SK-N-SH (cell line): ENCODE data around the gene PROC. TPM values are rescaled to one million over a fixed set of nuclear protein-coding genes. Genes with fewer than 3 reads are reported as not detected.
"Not testable (repeated sequence)": the region's sequence is repeated elsewhere in the genome, so short reads cannot be mapped to it uniquely, and the experiment has no call there.

ENCODE experiments used
- CTCF ChIA-PET: fragments of 300-600, 350-600 bp; formaldehyde crosslinking; extraction: SDS; loops from one replicate; lab custom pipeline; 2021; lab: Yijun Ruan, JAX
- POLR2A ChIA-PET: fragments of 350-600 bp; sonication (Branson Sonifier 250); formaldehyde crosslinking; extraction: SDS; loops from one replicate; lab custom pipeline; 2020; ENCODE audit warnings: antibody characterized with exemption, inconsistent platforms; lab: Yijun Ruan, JAX
- DNase-seq: peaks from one replicate; pipeline ENCODE4 v3.0.0; 2012
- H2AFZ ChIP-seq: fragments of 200-600 bp; sonication (generic); 2 replicates; pipeline ENCODE4 v1.8.1; 2016; ENCODE audit warnings: antibody characterized with exemption, mild to moderate bottlenecking, low read depth
- H3F3A ChIP-seq: fragments of 200-600 bp; sonication (generic); replicated peaks from 2 replicates; pipeline ENCODE3; 2016; ENCODE audit warnings: antibody characterized with exemption, mild to moderate bottlenecking; ENCODE audit not compliant: insufficient read depth
- H3K27ac ChIP-seq, 2 experiments: fragments of 200-500 bp in 1 of 2; fragments of 200-600 bp in 1 of 2; sonication (Bioruptor generic) in 1 of 2; sonication (generic), shearing (Covaris generic) in 1 of 2; 2 replicates each; pipeline versions ENCODE4 v1.5.1 to v1.6.1; 2014 to 2016; ENCODE audit warnings: low read depth in 2 of 2, inconsistent platforms in 1 of 2, low read length in 1 of 2, mild to moderate bottlenecking in 1 of 2, mixed read lengths in 1 of 2
- H3K27me3 ChIP-seq: fragments of 200-600 bp; sonication (generic), shearing (Covaris generic); 2 replicates; pipeline ENCODE4 v1.6.1; 2016; ENCODE audit warnings: mixed run types; ENCODE audit not compliant: insufficient read depth
- H3K36me3 ChIP-seq, 2 experiments: fragments of 200-500 bp in 1 of 2; fragments of 200-600 bp in 1 of 2; sonication (Bioruptor generic) in 1 of 2; sonication (generic) in 1 of 2; replicated peaks in 1 of 2; 2 replicates each; pipeline versions ENCODE3 to v1.5.1; 2014 to 2016; ENCODE audit warnings: low read length in 1 of 2, mild to moderate bottlenecking in 1 of 2; ENCODE audit not compliant: insufficient read depth in 2 of 2, control insufficient read depth in 1 of 2
- H3K4me1 ChIP-seq, 2 experiments: fragments of 200-500 bp in 1 of 2; fragments of 200-600 bp in 1 of 2; sonication (Bioruptor generic) in 1 of 2; sonication (generic), shearing (Covaris generic) in 1 of 2; 2 replicates each; pipeline versions ENCODE4 v1.5.1 to v1.6.1; 2014 to 2016; ENCODE audit warnings: low read depth in 1 of 2, low read length in 1 of 2, mixed run types in 1 of 2; ENCODE audit not compliant: insufficient read depth in 2 of 2, control insufficient read depth in 1 of 2
- H3K4me2 ChIP-seq: fragments of 200-600 bp; sonication (generic), shearing (Covaris generic); 2 replicates; pipeline ENCODE4 v1.6.1; 2017; ENCODE audit warnings: mixed run types
- H3K4me3 ChIP-seq, 2 experiments: fragments of 200-500 bp in 1 of 2; fragments of 200-600 bp in 1 of 2; sonication (Bioruptor generic) in 1 of 2; sonication (generic), shearing (Covaris generic) in 1 of 2; 2 replicates each; pipeline versions ENCODE4 v1.5.1 to v1.8.1; 2014 to 2016; ENCODE audit warnings: low read depth in 2 of 2, inconsistent platforms in 1 of 2, low read length in 1 of 2, mild to moderate bottlenecking in 1 of 2, mixed read lengths in 1 of 2, moderate library complexity in 1 of 2
- H3K79me2 ChIP-seq: fragments of 200-600 bp; sonication (generic); 2 replicates; pipeline ENCODE4 v1.8.1; 2017; ENCODE audit warnings: mild to moderate bottlenecking; ENCODE audit not compliant: insufficient read depth
- H3K9ac ChIP-seq: fragments of 200-600 bp; sonication (generic); 2 replicates; pipeline ENCODE4 v1.6.1; 2017; ENCODE audit warnings: mixed run types
- H3K9me2 ChIP-seq: fragments of 200-600 bp; sonication (generic); 2 replicates; pipeline ENCODE4 v1.6.1; 2017; ENCODE audit warnings: mixed run types
- H3K9me3 ChIP-seq: fragments of 200-600 bp; sonication (generic); 2 replicates; pipeline ENCODE4 v1.6.1; 2017; ENCODE audit warnings: mixed run types, mild to moderate bottlenecking, moderate library complexity
- H4K20me1 ChIP-seq: fragments of 200-600 bp; sonication (generic); 2 replicates; pipeline ENCODE4 v1.6.1; 2017; ENCODE audit warnings: mild to moderate bottlenecking, mixed run types; ENCODE audit not compliant: insufficient read depth
- EP300 ChIP-seq, 2 experiments: IDR thresholded peaks; 2 replicates each; pipeline versions ENCODE4 v1.4.0 to v1.6.1; 2012; ENCODE audit warnings: borderline replicate concordance in 1 of 2, low read depth in 1 of 2, low read length in 1 of 2
- EZH2phosphoT487 ChIP-seq: fragments of 200-600 bp; sonication (generic); IDR thresholded peaks from 2 replicates; pipeline ENCODE4 v1.6.1; 2017; ENCODE audit warnings: low read depth, mixed run types, mild to moderate bottlenecking, antibody characterized with exemption, moderate library complexity, borderline replicate concordance
- GABPA ChIP-seq: IDR thresholded peaks from 2 replicates; pipeline ENCODE4 v1.4.0; 2012; ENCODE audit warnings: low read depth, mild to moderate bottlenecking
- JUND ChIP-seq: IDR thresholded peaks from 2 replicates; pipeline ENCODE4 v1.4.0; 2012
- RAD21 ChIP-seq: IDR thresholded peaks from 2 replicates; pipeline ENCODE4 v1.6.1; 2012; ENCODE audit warnings: mild to moderate bottlenecking, low read length
- SMC3 ChIP-seq: IDR thresholded peaks from 2 replicates; pipeline ENCODE4 v1.6.1; 2012; ENCODE audit warnings: low read depth, low read length, improper control_type of control experiment
- TAF1 ChIP-seq: IDR thresholded peaks from 2 replicates; pipeline ENCODE4 v1.6.1; 2012; ENCODE audit warnings: low read depth, mild to moderate bottlenecking, low read length, moderate library complexity, borderline replicate concordance
- TCF12 ChIP-seq: IDR thresholded peaks from 2 replicates; pipeline ENCODE4 v1.4.0; 2012
- WGBS: methylation state at CpG from one replicate; pipeline ENCODE4 v1.1.6; 2017; ENCODE audit warnings: low lambda C conversion rate; 5-methylcytosine and 5-hydroxymethylcytosine counted together
- polyA plus RNA-seq, 3 experiments: library from polyadenylated mRNA; depleted of rRNA; stranded (reverse); fragments of >200 nt; gene quantifications; 2 replicates each; pipeline ENCODE4 v1.2.3, GENCODE V29; 2012
- TF ChIP-seq, protein P1 (sequence below): IDR thresholded peaks from 2 replicates; pipeline ENCODE4 v1.4.0; 2012; ENCODE audit warnings: low read depth, borderline replicate concordance
- TF ChIP-seq, protein P2 (sequence below): IDR thresholded peaks from 2 replicates; pipeline ENCODE4 v1.4.0; 2012; ENCODE audit warnings: low read depth, borderline replicate concordance

PROC gene
- polyA plus RNA-seq, 1 of the 3 experiments (the other 2 are of a cell fraction), result 0.10 TPM

DNA sequence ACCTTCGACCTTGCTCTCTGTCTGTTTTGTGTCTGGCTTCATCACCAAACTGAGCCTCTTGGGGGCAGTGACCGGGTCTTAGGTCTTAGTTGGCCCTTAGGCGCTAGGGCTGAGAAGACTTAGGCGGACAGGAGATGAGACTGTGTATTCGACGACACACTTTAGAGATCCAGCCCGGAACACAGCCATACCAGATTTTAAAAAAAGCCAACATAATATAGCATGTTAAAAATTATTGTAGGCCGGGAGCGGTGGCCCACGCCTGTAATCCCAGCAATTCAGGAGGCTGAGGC, 9.5 kb upstream of the PROC start:
- peak overlapping the region; percentile 73; the same call in 1 of the 2 replicates for H3K4me2 ChIP-seq
- DNase-seq, result no peak
- no peaks in the 10 kb centered on the region for H4K20me1 ChIP-seq
- H3K4me3 ChIP-seq, result peak overlapping the region; percentile 53 to 56
- peak overlapping the region; percentile 73; the same call in 1 of the 2 replicates for H2AFZ ChIP-seq
- peaks cover 16 to 43% of the 10 kb centered on the region in 2 experiments for H3K4me1 ChIP-seq
- H3K9me2 ChIP-seq, result no peaks in the 10 kb centered on the region
- CTCF ChIA-PET, result interaction anchor here (1.3 to 1.5 kb wide), 2 partner anchors 21 to 84 kb away, joined by 4 to 6 read pairs; no protein-coding TSS in a partner anchor
- WGBS, result 88% methylated on average over 10 of the region's 10 CpGs
- H3K9ac ChIP-seq, result peak overlapping the region; percentile 66; the same call in 1 of the 2 replicates
- no peaks in the 10 kb centered on the region for H3K36me3 ChIP-seq
- H3K9me3 ChIP-seq, result no peaks in the 10 kb centered on the region
- TF ChIP-seq GABPA, result no peak
- no peak for TF ChIP-seq TCF12
- TF ChIP-seq EZH2phosphoT487, result no peak
- TF ChIP-seq, protein P1, sequence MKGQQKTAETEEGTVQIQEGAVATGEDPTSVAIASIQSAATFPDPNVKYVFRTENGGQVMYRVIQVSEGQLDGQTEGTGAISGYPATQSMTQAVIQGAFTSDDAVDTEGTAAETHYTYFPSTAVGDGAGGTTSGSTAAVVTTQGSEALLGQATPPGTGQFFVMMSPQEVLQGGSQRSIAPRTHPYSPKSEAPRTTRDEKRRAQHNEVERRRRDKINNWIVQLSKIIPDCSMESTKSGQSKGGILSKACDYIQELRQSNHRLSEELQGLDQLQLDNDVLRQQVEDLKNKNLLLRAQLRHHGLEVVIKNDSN, result no peak
- TF ChIP-seq SMC3, result no peak
- no peak for TF ChIP-seq EP300 (IDR thresholded peaks at IDR 0.05; ENCODE audit: borderline replicate concordance in 1 of 2, low read depth in 1 of 2, low read length in 1 of 2)
- TF ChIP-seq JUND, result no peak
- TF ChIP-seq, protein P2, sequence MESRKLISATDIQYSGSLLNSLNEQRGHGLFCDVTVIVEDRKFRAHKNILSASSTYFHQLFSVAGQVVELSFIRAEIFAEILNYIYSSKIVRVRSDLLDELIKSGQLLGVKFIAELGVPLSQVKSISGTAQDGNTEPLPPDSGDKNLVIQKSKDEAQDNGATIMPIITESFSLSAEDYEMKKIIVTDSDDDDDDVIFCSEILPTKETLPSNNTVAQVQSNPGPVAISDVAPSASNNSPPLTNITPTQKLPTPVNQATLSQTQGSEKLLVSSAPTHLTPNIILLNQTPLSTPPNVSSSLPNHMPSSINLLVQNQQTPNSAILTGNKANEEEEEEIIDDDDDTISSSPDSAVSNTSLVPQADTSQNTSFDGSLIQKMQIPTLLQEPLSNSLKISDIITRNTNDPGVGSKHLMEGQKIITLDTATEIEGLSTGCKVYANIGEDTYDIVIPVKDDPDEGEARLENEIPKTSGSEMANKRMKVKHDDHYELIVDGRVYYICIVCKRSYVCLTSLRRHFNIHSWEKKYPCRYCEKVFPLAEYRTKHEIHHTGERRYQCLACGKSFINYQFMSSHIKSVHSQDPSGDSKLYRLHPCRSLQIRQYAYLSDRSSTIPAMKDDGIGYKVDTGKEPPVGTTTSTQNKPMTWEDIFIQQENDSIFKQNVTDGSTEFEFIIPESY, result no peak
- no peak for TF ChIP-seq TAF1
- TF ChIP-seq RAD21, result no peak
- TF ChIP-seq, all 33 proteins: peak for 0
- Histone ChIP-seq H3K27me3 (no peaks in the 10 kb centered on the region), H3K79me2 (no peaks in the 10 kb centered on the region), H3K27ac (peak overlapping the region; percentile 87 to 92), H3F3A (peaks cover 43% of the 10 kb centered on the region)
- POLR2A ChIA-PET, result interaction anchor here (0.7 kb wide), 1 partner anchor 293 kb away, joined by 3 read pairs; no protein-coding TSS in a partner anchor

DNA sequence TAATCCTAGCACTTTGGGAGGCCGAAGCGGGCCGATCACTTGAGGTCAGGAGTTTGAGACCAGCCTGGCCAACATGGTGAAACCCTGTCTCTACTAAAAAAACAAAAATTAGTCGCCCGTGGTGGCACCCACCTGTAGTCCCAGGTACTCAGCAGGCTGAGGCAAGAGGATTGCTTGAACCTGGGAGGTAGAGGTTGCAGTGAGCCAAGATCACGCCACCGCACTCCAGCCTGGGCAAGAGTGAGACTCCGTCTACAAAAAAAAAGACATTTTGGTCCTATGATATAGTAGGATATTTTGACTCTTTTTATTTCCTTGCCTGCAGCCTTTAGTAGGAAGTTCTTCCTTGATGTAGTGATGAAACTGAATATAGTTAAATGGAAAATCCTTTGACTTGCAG, 8.5 kb upstream of the PROC start:
- H3K27me3 ChIP-seq, H3K9me2 ChIP-seq, H3K4me2 ChIP-seq, H3K36me3 ChIP-seq, POLR2A ChIA-PET, H4K20me1 ChIP-seq, H2AFZ ChIP-seq, H3K4me3 ChIP-seq, H3K9me3 ChIP-seq, DNase-seq, H3K79me2 ChIP-seq, H3K9ac ChIP-seq: not testable (repeated sequence)
- peaks cover 50% of the 10 kb centered on the region for H3F3A ChIP-seq
- H3K27ac ChIP-seq, result peak overlapping the region in 1 of 2 experiments; percentile 86; a peak in 2 of 4 replicates
- CTCF ChIA-PET, result interaction anchor here (1.5 kb wide), 1 partner anchor 85 kb away, joined by 6 read pairs; no protein-coding TSS in a partner anchor
- WGBS, result 93% methylated on average over 8 of the region's 8 CpGs
- H3K4me1 ChIP-seq, result peaks cover 16 to 44% of the 10 kb centered on the region in 2 experiments
